GM18870 (cell line): ENCODE results near the gene KIAA1614.
"Not testable (repeated sequence)": the region's sequence is repeated elsewhere in the genome, so short reads cannot be mapped to it uniquely, and the experiment has no call there.

Experiments used
- ATAC-seq: cut with Tn5 transposase; IDR thresholded peaks from one replicate; pipeline ENCODE4 v1.9.1; 2021; ENCODE audit warnings: moderate library complexity; ENCODE audit not compliant: unreplicated experiment

The KIAA1614 gene

DNA sequence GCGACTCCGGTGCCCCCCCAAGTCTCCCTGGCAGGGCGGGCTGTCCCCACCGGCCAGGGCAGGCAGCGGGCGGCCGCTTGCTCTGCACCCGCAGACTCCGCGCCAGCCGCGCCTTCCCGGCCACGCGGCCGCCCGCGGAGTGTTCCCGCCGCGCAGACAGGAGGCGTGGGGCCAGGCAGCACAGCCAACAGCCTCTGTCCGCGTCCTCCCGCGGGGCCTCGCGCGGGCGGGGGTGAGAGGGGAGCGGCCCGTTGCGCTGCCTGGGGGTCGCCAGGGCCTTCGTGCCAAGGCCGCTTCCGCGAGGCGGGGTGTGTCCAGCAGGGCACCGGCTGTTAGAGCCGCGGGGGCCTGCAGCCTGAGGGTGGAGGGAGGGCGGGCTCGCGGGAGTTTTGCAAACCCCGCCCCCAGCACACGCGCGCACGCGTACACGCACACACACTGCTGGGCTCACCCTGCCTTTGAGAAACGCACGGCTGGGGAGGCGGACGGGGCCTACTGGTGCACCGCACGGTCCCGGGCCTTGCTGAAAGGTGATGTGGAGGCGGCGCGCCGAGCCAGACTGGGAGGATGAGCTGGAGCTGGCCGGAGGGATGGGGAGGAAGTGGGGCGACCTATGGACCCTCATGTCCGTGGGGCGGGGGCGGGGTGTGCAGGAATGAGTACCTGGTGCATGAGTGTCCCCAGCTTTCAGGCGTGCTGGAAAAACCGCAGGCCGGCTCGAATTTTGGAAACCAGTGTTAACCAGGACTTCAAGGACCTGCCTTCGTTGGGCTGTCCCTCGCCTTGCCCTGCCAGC is 41.5 kb downstream of the KIAA1614 start:
- ATAC-seq: no peak

DNA sequence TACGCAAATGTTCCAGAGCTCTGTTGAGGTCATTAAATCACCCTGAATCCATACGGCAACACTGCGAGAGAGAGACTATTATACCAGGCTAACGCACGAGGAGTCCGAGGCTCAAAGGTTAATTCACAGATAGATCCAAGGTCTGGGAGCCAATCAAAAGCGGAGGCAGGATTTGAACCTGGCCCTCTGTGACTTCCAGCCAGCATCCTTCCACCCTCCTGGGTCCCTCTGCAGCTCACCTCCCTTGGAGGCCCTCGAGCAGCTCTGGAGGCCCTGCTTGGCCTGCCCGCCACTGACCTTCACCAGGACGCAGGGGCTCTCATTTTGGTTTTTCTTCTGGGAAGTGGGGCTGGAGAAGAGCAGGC is 42.1 kb downstream of the KIAA1614 start:
- no peak for ATAC-seq

DNA sequence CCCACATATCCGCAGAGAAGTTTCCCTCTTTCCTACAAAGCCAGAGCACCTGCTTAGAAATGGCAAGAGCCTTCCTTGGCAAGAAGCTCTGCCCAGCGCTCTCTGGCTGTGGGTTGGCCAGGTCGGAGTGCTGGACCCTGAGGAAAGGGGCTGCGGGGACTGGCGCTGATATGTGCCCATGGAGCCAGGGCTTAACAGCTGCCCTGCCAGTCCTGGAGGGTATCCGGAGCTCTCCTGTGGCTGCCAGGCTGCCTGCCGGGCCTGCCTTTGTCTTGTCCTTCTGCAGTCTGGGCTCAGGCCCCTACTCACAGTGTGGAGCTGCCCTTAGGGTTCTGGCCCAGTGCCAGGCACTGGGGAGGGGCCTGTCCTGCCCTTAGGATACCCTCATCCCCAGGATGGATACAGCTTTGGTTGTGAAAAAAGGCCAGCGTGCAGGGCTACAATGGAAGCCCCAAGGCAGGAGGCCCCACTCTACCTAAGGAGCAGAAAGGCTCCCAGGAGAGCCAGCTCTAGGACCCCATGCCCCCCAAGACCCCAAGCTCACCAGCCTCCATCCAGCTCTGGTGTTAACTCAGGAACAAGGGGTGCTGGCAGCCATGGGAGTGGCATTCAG is 43.4 kb downstream of the KIAA1614 start:
- no peak for ATAC-seq

DNA sequence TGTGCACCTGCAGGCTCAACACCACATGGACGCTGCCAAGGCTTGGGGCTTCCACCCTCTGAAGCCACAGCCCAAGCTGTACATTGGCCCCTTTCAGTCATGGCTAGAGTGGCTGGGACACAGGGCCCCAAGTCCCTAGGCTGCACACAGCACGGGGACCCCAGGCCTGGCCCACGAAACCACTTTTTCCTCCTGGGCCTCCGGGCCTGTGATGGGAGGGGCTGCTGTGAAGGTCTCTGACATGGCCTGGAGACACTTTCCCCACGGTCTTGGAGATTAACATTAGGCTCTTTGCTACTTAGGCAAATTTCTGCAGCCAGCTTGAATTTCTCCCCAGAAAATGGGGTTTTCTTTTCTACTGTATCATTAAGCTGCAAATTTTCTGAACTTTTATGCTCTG is 46.9 kb downstream of the KIAA1614 start:
- ATAC-seq: not testable (repeated sequence)

DNA sequence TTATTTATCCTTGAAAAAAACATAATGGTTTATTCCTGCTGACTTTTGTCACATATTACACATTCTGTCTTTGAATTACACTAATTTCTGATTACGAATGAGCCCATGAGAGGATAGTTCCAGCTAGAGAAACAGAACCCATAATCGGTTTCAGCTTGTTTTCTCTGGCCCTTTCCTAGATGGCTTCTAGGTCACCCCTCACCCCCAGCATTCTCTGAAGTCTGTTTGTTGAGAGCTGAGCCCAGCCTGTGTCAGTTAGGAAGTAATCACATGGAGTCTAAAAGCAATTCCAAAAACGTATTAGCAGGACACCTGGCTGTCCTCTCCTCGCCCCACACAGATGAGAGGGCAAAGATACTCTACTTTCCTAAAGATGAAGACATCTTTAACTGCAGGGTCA is 48.9 kb downstream of the KIAA1614 start:
- no peak for ATAC-seq

DNA sequence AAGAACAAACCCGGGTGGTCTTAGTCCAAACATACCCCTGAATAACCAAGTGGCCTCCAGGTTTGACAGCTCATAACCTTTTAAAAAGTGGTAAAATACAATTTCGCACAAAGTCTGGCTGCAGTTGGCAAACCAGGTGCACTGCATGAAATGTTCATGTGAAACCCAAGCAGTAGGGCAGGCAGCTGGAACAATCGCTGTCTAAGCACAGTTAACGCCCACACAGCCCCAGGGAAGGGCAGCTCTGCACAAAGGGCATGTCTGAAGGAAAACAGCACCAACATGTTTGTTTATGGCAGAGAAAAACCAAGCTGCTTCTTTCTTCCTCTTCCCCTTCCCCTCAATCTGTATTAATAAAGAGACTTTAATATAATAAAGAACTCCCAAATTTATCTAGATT is 49.5 kb downstream of the KIAA1614 start:
- no peak for ATAC-seq

DNA sequence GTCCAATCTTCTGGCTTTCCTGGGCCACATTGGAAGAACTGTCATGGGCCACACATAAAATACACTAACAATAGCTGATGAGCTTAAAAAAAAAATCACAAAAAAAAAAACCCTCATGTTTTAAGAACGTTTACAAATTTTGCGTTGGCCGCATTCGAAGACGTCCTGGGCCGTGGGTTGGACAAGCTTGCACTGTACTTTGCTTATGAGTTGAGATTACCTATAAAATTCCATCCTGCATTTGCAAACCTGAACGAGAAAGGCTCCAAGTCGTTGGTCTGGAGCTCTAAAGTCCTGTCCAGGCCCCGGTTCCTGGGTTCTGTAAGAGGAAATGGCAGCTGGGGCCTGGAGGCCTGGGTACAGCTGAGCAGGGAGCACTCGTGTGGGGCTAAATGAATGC is 51.4 kb downstream of the KIAA1614 start:
- no peak for ATAC-seq

DNA sequence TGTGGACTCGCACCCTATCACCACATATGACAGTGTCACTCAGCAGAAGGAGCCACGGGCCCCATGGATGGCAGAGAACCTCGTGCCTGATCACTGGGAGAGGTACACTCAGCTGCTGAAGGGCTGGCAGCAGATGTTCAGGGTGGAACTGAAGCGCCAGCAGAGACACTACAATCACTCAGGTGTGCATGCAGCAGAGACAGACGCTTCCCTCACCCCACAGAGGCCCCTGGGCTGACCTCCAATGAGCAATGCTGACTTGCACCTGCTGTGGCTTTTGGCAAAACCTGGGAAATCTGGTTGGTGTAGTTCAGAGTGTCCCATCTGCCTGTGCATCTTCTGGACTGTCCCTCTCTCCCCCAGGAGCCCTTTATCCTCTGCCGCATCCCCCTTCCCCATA is 51.9 kb downstream of the KIAA1614 start:
- ATAC-seq: no peak

DNA sequence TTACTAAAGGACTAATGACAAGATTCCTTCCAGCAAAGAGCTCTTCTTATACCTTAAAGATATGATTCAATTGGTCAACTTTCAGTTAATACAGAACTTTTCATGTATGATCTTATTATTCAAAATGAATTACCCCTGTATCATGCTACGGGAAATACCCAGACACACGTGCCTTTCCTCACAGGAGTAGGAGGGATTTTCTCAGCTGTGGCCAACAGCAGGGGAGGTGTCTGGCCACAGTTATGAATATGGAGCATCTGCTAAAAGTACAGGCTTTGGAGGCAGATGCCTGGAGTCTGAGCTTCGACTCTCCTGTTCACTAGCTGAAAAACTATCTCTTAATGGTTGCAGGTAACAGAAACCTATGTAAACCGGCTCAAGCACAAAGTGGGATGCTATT is 53.6 kb downstream of the KIAA1614 start:
- ATAC-seq: no peak

DNA sequence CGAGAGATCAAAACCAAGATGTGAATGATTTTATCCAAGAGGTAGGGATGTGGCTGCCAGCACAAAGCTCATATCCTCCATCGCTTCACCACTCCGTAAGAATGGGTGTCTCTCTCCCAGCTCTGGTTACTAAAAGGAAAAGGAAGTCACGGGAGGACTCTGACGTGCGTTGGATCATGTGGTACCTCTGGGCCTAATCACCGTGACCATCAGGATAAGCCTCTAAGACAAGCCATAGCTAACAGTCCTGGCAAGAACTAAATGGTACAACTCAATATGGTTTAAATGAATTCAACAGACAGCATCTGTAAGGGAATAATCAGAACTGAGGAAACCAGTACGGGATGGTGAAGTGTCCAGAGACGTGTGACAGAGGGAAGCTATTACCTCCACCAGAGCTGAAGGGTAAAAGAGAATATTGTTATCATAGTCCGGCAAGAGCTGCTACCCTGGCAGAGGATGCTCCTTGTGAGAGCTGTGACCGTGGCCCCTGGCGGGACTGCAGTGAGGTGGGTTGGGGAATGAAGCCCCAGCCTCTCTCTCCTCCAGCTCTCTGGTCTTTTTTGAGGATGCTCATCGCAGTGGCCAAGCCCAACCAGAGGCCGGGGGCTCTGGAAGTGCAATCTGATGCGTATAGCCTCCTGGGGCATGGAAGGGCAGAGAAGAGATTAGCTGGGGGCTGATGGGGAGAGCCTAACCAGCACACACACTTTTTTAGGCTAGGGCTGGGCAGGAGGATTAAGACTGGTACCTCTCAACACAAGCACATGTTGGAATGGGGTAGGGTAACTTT is 54.2 kb downstream of the KIAA1614 start:
- no peak for ATAC-seq

DNA sequence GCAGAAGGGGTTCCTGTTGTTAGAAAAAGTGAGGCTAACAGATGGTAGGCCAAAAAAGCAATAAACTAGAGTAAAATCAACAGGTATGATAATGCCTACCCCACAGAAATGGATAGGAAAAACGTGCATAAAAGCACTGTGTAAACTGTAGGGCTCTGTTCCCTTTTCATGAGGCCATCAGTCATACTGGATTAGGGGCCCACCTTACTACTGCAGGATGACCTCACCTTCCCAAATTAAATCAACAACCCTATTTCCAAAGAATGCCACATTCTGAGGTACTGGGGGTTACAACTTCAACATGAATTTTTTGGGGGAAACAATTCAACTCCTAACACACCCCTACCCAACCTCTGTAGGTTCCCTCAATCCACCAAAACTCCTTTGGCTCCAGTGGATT is 54.9 kb downstream of the KIAA1614 start:
- no peak for ATAC-seq

DNA sequence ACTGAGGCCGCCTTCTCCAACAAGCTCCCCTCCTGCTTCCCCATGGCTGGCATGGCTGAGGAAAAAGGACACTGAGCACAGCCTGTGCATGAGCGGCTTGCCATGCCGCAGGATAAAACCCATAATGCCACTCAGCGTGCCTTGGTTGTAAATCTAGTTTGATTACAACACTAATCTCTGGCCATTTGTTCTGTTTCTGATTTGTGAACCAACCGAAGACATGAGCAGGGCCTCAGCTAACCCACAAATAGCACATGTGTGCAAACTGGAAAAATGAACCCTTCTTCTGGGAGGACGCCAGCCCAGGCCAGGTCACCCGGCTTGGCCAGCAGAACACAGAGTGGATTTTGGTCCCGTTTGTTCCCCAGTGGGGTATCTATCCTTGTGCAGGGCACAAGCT is 56.1 kb downstream of the KIAA1614 start:
- ATAC-seq: not testable (repeated sequence)

DNA sequence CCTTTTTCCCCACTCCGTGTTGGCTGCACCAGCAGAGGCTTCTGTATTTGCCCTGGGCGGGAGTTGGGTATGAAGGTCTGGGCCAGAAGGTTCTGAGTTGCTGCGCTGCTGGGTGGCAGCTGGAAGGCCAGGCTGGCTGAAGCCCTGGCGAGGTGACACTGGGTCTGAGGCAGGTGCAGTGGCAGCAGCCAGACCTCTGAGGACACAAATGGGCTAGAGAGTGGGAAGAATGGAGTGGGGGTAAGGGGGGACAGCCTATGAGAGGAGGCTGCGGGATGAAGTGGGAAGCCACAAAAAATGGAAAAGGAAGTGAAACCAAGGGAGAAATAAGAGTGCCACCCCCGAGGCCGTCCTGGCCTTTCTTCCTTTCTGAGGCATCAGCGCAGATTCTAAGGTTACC is 56.7 kb downstream of the KIAA1614 start:
- ATAC-seq: no peak

DNA sequence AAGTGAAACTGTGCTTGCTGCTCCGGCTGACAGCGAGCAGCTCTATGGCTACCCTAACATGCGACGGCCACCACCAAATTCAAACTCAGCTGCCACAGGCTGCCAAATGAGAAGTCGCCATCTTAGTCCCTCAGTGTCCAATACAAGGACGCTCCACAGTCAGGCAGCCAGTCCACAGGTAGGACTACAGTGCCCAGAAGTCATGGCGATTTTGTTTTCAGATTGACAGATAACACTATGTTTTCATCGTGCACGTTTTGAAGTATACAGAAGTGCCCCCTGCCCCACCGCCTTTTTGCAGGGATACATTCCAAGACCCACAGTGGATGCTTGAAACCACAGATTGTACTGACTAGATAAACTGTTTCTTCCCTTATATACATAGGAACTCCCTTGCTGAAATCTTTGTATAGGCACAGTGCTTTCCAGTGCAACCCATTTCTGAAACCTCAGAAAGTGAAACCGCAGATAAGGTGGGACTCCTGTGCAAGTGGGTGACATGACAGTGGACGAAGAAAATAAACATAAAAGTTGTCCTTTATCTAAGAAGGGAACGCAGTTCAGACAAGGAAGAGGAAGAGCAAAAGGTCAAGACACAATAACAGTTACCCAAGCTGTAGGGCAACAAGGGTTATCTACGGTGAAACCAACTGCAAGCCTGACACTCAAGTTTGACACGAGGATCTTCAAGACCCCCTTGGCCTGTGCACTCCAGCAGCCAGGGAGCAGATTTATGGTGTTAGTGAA is 57.8 kb downstream of the KIAA1614 start:
- no peak for ATAC-seq

DNA sequence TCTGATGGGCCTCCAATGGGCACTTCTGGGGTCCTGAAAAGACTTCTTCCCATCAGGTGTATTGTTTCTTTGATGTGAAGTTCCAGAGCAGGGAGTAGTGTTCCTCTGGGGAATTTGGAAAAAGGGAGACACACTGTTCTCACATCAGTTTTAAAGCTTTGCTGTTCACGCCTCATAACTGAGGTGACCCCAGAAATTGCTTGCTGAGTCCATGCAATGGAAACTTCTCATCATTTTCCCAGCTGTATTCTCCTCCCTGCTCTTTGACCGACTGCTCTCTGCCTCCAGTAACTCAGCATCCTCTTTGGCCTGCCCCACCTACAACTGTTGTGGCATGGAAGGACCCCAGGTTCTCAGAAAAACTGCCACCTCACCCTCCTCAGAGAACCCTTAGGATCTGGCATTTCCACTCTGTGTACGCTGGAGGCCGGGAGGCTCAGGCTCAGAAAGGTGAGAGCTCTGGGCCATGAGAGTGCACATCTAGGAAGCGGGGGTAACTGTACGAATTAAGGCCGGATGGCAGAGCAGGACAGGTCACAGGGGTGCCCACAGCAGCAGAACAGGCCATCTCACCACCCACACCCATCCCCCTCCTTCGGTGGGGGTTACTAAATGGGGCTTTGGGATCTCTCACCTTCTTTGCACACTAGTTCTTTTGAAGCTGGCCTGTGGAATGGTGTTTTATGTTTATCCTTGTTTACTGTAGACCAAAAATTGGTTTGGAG is 58.7 kb downstream of the KIAA1614 start:
- ATAC-seq: no peak

DNA sequence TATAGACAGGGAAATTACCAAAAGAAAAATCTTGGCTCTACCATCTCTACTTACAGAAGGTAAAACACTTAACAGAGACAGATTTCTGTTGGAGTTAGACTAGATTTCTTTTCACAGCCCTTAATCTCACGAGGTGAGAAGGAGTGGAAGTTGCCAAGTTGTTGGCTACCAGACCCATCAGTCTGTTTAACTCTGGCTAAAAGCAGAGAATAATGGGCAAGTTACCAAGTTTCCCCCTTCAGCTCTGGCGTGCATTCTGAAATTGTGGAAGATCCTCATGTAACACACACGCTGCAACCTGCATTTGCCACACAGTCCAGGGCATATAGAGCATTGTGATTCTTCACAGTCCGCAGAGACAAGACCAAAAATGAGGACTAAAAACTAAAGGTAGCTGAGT is 60.7 kb downstream of the KIAA1614 start:
- no peak for ATAC-seq

DNA sequence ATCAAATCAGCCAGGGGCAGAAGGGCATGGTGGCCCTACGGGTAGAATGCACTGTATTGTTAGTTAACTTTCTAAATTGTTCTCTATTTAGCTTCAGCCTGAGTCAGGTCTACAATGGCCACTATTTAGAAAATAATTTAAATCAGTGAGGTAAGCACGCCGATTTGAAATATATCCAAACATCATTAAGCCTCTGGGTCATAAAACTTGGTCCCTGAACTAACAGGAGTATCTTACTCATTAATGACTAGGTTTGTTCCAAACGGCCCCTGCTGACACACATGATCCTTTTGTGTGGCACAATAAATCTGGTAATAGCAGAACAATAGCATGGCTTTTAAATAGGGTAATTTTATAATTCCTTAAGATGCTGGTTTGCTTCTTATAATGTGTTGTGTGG is 61.5 kb downstream of the KIAA1614 start:
- ATAC-seq: no peak

DNA sequence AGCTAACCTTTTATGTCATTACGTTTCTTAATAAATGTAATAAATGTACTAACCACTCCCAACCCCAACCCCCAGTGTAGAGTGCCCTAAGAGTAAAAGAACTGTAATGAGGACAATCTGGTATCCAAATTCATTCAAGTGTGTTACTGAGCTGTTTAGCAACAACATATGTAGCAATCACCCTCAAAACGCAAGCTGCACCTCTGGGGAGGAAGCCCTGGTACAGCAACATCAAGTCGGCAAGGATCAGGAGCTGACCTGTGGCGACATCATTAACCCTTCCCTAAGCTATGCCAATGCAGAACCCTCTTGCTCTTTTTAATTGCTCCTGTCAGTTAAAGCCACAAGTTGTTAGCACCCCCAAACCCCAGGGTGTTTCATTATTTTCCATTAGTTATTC is 62.9 kb downstream of the KIAA1614 start:
- ATAC-seq: no peak

DNA sequence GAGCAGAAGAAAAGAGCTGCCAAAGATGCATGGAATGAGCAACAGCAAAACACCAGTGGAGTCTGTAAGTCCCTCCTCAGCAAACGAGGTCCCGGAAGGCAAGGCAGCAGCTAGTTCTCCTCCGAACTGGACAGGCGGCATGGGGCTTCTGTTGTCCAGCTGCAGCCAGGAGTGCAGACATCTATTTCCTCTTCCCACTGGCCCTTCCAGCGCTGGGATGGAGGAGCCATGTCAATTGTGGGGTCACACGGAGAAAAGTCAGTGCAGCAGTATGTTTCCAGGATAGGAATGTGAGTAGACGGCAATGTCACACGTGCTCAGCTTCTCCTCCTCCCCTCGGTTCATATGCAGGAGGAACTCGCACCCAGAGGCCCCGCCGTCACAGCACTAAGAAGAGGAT is 63.5 kb downstream of the KIAA1614 start:
- no peak for ATAC-seq

DNA sequence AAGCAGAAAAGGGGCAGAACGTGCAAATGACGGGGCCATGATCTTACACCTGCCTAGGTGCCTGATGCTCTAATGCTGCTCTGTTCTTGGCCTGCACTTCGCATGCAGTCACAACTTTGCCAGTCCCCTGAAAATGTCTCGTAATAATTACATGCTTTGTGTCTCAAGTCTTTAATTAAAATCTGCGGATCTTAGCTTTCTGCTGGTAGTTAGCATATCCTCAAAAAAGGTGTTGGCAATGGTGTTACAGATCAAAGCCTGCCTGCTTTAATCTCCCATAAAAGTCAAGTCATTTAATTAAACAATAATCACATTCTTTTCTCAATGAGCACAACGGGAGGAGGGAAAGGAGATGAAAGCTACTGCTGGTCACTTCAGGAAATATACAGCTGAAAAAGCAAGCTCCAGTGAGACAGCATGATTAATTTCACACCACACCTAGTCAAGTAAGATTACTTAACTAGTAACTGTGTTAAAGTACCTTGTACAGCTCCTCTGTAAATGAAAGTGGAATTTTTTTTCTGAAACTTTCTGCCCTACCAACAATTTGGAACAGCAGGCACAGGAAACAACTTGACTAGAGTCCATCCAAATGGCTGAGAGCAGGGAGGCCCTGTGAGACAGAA is 64.1 kb downstream of the KIAA1614 start:
- no peak for ATAC-seq
